Activated naive CD4-positive, alpha-beta T cell treated with anti-CD3 and anti-CD28 coated beads for 36 hours (primary cell): ENCODE measurements around the gene HSPB8. TPM values are rescaled to one million over a fixed set of nuclear protein-coding genes. Genes with fewer than 3 reads are reported as not detected.

Experiments used
- CTCF ChIA-PET: fragments of 350-600 bp; sonication (Branson Sonifier 250); formaldehyde crosslinking; loops from one replicate; lab custom pipeline; 2021; ENCODE audit warnings: antibody characterized with exemption; lab: Charles Lee
- DNase-seq: peaks from one replicate; pipeline ENCODE4 v3.0.0-alpha.2; 2020
- H3K27ac Mint-ChIP-seq: one replicate; pipeline ENCODE4 v1.8.0; 2021; ENCODE audit warnings: mild to moderate bottlenecking, mixed read lengths
- H3K27me3 Mint-ChIP-seq: one replicate; pipeline ENCODE4 v1.8.0; 2021; ENCODE audit warnings: low read depth, mixed read lengths
- H3K36me3 Mint-ChIP-seq: one replicate; pipeline ENCODE4 v1.8.0; 2021; ENCODE audit warnings: low read depth, mixed read lengths
- H3K4me1 Mint-ChIP-seq: one replicate; pipeline ENCODE4 v1.8.0; 2021; ENCODE audit warnings: low read depth, mixed read lengths
- H3K4me3 Mint-ChIP-seq: one replicate; pipeline ENCODE4 v1.8.0; 2021; ENCODE audit warnings: mild to moderate bottlenecking, moderate library complexity, mixed read lengths
- H3K9me3 Mint-ChIP-seq: one replicate; pipeline ENCODE4 v1.8.0; 2021; ENCODE audit warnings: mixed read lengths
- intact Hi-C: fragments of 100-400 bp; cut with micrococcal nuclease; formaldehyde crosslinking; loops from one replicate; pipeline ENCODE4 v1.15.1; 2023
- total RNA-seq, 2 experiments: library from RNA; stranded (reverse); gene quantifications; one replicate each; pipeline ENCODE4 v1.2.3, GENCODE V29; 2021

The HSPB8 gene
- total RNA-seq, 2 experiments from 2014 or later: not detected

- CTCF ChIA-PET: no interaction called here
- Mint-ChIP-seq H3K9me3 (peaks cover 3% of the 10 kb centered on the region), H3K27me3 (peaks cover 12% of the 10 kb centered on the region), H3K4me3 (no peak overlapping the region), H3K4me1 (no peaks in the 10 kb centered on the region), H3K27ac (no peak overlapping the region), H3K36me3 (no peaks in the 10 kb centered on the region)
- no peak for DNase-seq
- intact Hi-C loops: no loop called here
Observed at GRCh38 chr12:119225454-119225853, 46.7 kb downstream of the HSPB8 start.

GRCh38 chr12:119227292-119227691 lies 48.6 kb downstream of the HSPB8 start:
- Mint-ChIP-seq H3K36me3 (no peaks in the 10 kb centered on the region), H3K4me1 (no peaks in the 10 kb centered on the region), H3K27me3 (peaks cover 14% of the 10 kb centered on the region), H3K27ac (no peak overlapping the region), H3K9me3 (peaks cover 3% of the 10 kb centered on the region), H3K4me3 (no peak overlapping the region)
- CTCF ChIA-PET: no interaction called here
- intact Hi-C loops: no loop called here
- no peak for DNase-seq

- DNase-seq: no peak
- H3K4me1 Mint-ChIP-seq: no peaks in the 10 kb centered on the region
- H3K36me3 Mint-ChIP-seq: no peaks in the 10 kb centered on the region
- intact Hi-C loops: no loop called here
- H3K9me3 Mint-ChIP-seq: peaks cover 3% of the 10 kb centered on the region
- H3K4me3 Mint-ChIP-seq: no peak overlapping the region
- no peak overlapping the region for H3K27ac Mint-ChIP-seq
- H3K27me3 Mint-ChIP-seq: peaks cover 14% of the 10 kb centered on the region
- CTCF ChIA-PET: interaction anchor here (0.7 kb wide), 1 partner anchor 141 kb away, joined by 3 read pairs; no protein-coding TSS in a partner anchor
Observed at GRCh38 chr12:119229205-119229604, 50.5 kb downstream of the HSPB8 start.

GRCh38 chr12:119229837-119230236 lies 51.1 kb downstream of the HSPB8 start:
- Mint-ChIP-seq H3K4me1 (no peaks in the 10 kb centered on the region), H3K9me3 (peaks cover 3% of the 10 kb centered on the region), H3K27me3 (peaks cover 14% of the 10 kb centered on the region), H3K36me3 (no peaks in the 10 kb centered on the region), H3K27ac (no peak overlapping the region), H3K4me3 (no peak overlapping the region)
- no peak for DNase-seq
- intact Hi-C loops: no loop called here
- CTCF ChIA-PET: interaction anchor here (0.7 kb wide), 1 partner anchor 140 kb away, joined by 3 read pairs; no protein-coding TSS in a partner anchor

- H3K4me3 Mint-ChIP-seq: no peak overlapping the region
- CTCF ChIA-PET: no interaction called here
- peaks cover 14% of the 10 kb centered on the region for H3K27me3 Mint-ChIP-seq
- H3K4me1 Mint-ChIP-seq: no peaks in the 10 kb centered on the region
- no peak overlapping the region for H3K27ac Mint-ChIP-seq
- H3K9me3 Mint-ChIP-seq: peaks cover 3% of the 10 kb centered on the region
- intact Hi-C loops: no loop called here
- DNase-seq: no peak
- no peaks in the 10 kb centered on the region for H3K36me3 Mint-ChIP-seq
Observed at GRCh38 chr12:119230807-119231206, 52.1 kb downstream of the HSPB8 start.

GRCh38 chr12:119231774-119232173 lies 53.0 kb downstream of the HSPB8 start:
- DNase-seq: no peak
- Mint-ChIP-seq H3K4me3 (no peak overlapping the region), H3K36me3 (no peaks in the 10 kb centered on the region), H3K4me1 (no peaks in the 10 kb centered on the region), H3K9me3 (peaks cover 3% of the 10 kb centered on the region), H3K27ac (no peak overlapping the region), H3K27me3 (peaks cover 12% of the 10 kb centered on the region)
- CTCF ChIA-PET: no interaction called here
- intact Hi-C loops: no loop called here

- no peak for DNase-seq
- Mint-ChIP-seq H3K36me3 (no peaks in the 10 kb centered on the region), H3K9me3 (no peaks in the 10 kb centered on the region), H3K27ac (no peak overlapping the region), H3K27me3 (peaks cover 3% of the 10 kb centered on the region), H3K4me1 (no peaks in the 10 kb centered on the region), H3K4me3 (no peak overlapping the region)
- intact Hi-C loops: no loop called here
- CTCF ChIA-PET: no interaction called here
Observed at GRCh38 chr12:119235197-119235751, 56.5 kb downstream of the HSPB8 start.

GRCh38 chr12:119236372-119236771 lies 57.6 kb downstream of the HSPB8 start:
- CTCF ChIA-PET: no interaction called here
- no peak for DNase-seq
- Mint-ChIP-seq H3K4me1 (no peaks in the 10 kb centered on the region), H3K27ac (no peak overlapping the region), H3K27me3 (peaks cover 3% of the 10 kb centered on the region), H3K4me3 (no peak overlapping the region), H3K9me3 (no peaks in the 10 kb centered on the region), H3K36me3 (no peaks in the 10 kb centered on the region)
- intact Hi-C loops: no loop called here

GRCh38 chr12:119239040-119239439 lies 60.3 kb downstream of the HSPB8 start:
- CTCF ChIA-PET: no interaction called here
- no peak for DNase-seq
- Mint-ChIP-seq H3K4me3 (no peak overlapping the region), H3K4me1 (no peaks in the 10 kb centered on the region), H3K27me3 (no peaks in the 10 kb centered on the region), H3K36me3 (no peaks in the 10 kb centered on the region), H3K9me3 (no peaks in the 10 kb centered on the region), H3K27ac (no peak overlapping the region)
- intact Hi-C loops: no loop called here

- no peak overlapping the region for H3K4me3 Mint-ChIP-seq
- H3K36me3 Mint-ChIP-seq: no peaks in the 10 kb centered on the region
- H3K27me3 Mint-ChIP-seq: no peaks in the 10 kb centered on the region
- H3K4me1 Mint-ChIP-seq: no peaks in the 10 kb centered on the region
- H3K9me3 Mint-ChIP-seq: no peaks in the 10 kb centered on the region
- DNase-seq: no peak
- intact Hi-C loops: no loop called here
- no peak overlapping the region for H3K27ac Mint-ChIP-seq
- CTCF ChIA-PET: no interaction called here
Observed at GRCh38 chr12:119241049-119241448, 62.3 kb downstream of the HSPB8 start.

- Mint-ChIP-seq H3K9me3 (no peaks in the 10 kb centered on the region), H3K27me3 (no peaks in the 10 kb centered on the region), H3K36me3 (no peaks in the 10 kb centered on the region), H3K4me3 (no peak overlapping the region), H3K4me1 (no peaks in the 10 kb centered on the region), H3K27ac (no peak overlapping the region)
- CTCF ChIA-PET: no interaction called here
- intact Hi-C loops: no loop called here
- no peak for DNase-seq
Observed at GRCh38 chr12:119241580-119242169, 62.9 kb downstream of the HSPB8 start.
